ENCODE results near the gene SMIM38.

The SMIM38 gene

GRCh38 chr11:69189059-69189458 lies 33.3 kb downstream of the SMIM38 start:
- no peak for DNase-seq

- no peak for DNase-seq
Observed at GRCh38 chr11:69190796-69191536, 35.2 kb downstream of the SMIM38 start.

- no peak for DNase-seq
Observed at GRCh38 chr11:69192301-69192721, 36.6 kb downstream of the SMIM38 start.

GRCh38 chr11:69193151-69193550 lies 37.4 kb downstream of the SMIM38 start:
- no peak for DNase-seq

DNA sequence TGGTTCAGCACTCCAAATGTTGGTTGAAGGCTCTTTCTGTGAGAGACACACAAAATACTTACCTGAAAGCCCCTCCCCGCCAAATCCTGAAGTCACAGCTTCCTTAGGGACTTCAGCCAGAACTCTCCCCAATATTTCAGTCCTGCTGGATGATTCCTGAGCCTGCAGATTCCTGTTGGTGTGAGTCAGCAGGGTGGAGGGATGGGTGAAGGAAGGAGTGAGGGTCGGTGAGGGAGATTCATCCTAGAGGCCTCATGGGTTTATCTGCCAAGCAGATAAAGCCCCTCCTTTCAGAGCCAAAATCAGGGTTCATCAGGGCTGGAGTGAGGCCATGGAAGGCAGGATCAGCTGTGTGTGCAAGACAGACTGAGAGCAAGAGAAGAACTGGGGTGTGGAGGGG lies 37.9 kb downstream of the SMIM38 start:
- DNase-seq, result no peak

DNA sequence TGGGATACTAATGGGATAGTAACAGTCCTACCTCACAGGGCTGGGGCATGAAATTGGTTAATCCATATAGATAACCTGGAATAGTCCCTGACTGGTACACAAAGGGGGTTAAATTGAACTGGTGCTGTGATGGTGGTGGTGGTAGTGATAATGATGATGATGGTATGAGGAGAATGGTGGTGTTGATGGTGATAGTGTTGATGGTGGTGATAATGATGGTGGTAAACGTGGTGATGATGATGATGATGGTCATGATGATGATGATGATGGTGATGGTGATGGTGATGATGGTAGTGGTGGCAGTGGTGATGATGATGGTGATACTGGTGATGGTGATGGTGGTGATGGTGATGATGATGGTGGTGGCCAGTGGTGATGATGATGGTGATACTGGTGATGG lies 38.7 kb downstream of the SMIM38 start:
- no peak for DNase-seq

DNA sequence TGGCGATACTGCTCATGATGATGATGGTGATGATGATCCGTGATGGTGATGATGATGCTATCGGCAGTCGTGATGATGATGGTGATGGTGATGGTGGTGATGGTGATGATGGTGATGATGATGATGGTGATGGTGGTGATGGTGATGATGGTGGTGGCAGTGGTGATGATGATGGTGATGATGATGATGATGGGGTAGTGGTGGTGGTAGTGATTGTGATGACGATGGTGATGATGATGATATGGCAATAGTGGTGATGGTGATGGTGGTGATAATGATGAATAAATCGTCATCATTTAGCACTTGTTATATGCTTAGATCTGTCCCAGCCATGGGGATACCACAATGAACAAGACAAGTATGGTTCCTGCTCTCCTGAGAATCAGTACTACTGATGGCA lies 39.2 kb downstream of the SMIM38 start:
- DNase-seq, result no peak

- no peak for DNase-seq
Observed at GRCh38 chr11:69195824-69196782, 40.4 kb downstream of the SMIM38 start.

DNA sequence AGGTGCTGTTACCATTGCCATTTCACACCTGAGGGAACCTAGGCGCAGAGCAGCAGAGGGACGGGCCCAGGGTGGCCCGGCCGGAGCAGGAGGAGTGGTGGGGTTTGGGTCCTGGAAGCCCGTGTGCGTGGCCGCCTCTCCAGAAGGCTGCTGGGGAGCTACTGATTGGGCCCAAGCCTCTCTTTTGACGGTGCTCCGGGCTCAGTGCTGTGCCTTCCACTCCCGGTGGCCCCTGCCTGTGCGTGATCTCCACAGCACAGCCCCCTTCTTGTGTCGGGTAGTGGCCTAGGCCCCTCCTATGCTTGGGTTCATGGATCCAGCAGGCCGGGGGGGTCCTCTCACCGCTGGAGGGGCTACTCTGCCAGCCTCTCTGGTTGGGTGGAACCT lies 41.0 kb downstream of the SMIM38 start:
- DNase-seq, result no peak

- no peak for DNase-seq
Observed at GRCh38 chr11:69198891-69199582, 43.3 kb downstream of the SMIM38 start.

DNA sequence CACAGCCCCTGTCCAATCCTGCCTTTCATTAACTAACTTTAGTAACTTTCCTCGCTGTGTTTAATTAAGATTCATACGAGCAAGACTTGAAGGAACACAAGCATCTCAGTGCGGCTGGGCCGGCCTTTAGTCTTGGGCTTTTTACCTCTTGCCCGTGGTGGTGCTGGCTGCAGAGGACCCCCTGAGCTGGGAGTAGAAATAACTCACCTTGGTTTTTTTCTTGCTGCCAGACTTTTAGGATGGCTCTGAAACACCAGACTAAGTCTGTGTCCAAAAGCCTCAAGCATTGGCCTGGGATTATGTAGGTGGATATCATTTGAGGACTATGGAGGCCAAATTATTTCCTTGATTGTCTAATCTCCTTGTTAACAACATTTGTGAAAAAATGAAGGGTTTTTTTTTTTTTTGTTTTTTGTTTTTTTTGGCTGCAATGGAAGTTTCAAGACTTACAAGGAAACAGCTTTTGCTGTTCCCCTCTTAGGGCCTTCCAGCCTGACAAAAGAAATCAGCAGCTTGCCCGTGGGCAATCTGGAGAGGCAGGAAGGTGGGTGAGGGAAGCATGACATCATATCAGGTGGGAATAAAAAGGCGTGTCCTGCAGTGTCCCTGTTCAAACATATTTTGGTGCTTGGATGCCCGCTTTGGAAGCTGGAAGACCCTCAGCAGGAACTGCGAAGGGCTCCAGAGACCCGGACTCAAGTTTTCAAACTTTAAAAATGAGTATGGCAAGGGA lies 44.0 kb downstream of the SMIM38 start:
- DNase-seq, result no peak

DNA sequence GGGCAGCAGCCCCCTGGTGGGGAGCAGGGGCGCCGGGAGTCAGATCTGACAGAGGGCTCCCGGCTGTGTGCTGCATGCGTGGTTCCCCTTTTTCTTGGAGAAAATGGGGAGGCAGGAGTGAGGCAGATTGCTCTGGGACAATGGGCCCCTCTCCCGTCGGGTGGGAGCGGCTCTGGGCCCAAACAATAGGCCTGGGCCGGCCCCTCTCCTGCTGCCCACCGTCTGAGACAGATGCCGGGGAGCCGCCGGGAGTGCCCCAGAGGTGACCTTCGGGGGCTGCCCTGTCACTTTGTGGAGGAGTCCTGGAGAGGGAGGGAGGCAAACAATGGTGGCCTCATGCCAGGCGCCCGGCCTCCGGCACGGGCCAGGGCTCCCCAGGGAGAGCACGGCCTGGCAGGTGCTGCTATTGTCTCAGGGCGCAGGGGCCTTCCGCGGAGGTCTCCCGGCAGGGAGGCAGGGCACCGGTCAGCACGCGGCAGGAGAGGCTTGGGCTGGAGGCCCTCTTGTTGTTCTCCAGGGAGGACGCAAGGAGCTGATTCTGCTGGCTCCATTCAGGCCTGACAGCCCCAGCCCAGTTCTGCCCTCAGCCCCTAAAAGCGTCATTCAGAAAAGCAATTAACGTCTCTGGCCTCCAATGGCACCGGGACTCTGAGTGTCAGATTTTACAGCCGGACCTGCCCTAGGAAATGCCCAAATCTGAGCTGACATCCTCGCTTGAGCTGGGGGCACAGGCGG lies 44.8 kb downstream of the SMIM38 start:
- DNase-seq, result no peak

DNA sequence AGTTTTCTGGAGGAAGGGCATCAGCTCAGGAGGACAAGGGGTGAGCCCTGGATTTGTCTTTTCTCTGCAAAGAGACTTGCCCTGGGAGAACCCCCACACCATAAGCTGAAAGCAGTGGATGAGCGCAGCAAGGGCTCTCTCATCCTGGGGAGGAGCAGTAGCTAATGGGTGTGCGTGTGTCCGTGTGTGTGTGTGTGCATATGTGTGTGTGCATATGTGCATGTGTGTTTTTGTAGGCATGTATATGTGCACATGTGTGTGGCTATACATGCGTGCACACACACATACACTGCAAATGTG lies 45.3 kb downstream of the SMIM38 start:
- no peak for DNase-seq

- DNase-seq, result no peak
Observed at GRCh38 chr11:69201764-69202370, 46.1 kb downstream of the SMIM38 start.

- DNase-seq, result no peak
Observed at GRCh38 chr11:69202511-69203221, 46.9 kb downstream of the SMIM38 start.

- no peak for DNase-seq
Observed at GRCh38 chr11:69203381-69203780, 47.6 kb downstream of the SMIM38 start.

DNA sequence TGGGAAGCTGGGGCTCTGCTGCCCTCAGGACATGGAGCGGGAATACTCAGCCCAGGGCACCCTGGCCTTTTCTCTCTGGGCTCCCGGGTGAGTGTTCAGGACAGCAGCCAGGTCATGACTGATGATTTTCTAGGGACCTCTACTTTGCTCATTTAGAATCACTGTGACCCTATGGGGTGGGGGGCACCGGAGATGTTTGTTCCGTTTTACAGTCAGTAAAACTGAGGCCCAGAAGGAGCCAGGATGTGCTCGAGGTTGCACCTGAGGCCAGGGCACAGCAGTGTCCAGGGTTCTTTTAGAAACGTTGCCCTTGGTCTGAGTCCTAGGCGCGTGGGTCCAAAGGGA lies 48.1 kb downstream of the SMIM38 start:
- no peak for DNase-seq

DNA sequence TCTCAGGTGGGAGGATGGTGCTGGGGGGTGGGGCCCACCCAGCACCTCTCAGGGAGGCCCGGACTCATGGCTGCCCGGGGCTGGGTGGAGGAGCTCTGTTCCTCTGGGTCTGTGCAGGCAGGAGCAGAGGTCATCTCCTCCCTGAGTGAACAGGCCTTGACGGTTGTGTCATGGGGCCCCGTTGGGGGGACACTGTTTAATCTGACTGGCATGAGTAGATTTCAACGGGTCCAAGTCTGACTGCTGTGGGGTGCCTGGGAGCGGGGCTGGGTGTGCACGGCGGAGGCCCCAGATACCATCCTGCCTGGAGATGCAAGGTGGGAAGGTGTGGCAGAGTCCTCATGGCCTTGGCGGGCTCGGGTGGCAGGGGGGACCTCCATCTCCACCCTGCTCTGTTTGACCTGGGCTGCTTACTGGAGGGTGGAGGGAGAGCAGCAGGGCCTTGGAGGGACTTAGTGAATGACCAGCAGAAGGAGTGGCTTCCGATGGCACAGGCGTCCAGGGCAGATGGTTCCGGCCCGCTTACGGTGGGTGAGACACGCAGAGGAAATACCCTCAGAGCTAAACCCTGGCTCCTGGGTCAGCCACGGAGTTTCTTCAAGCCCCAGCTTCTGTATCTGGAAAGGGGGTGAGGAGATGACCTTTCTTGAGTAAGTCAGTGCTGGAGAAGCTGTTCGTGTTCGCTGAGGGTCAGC lies 48.7 kb downstream of the SMIM38 start:
- DNase-seq, result no peak

DNA sequence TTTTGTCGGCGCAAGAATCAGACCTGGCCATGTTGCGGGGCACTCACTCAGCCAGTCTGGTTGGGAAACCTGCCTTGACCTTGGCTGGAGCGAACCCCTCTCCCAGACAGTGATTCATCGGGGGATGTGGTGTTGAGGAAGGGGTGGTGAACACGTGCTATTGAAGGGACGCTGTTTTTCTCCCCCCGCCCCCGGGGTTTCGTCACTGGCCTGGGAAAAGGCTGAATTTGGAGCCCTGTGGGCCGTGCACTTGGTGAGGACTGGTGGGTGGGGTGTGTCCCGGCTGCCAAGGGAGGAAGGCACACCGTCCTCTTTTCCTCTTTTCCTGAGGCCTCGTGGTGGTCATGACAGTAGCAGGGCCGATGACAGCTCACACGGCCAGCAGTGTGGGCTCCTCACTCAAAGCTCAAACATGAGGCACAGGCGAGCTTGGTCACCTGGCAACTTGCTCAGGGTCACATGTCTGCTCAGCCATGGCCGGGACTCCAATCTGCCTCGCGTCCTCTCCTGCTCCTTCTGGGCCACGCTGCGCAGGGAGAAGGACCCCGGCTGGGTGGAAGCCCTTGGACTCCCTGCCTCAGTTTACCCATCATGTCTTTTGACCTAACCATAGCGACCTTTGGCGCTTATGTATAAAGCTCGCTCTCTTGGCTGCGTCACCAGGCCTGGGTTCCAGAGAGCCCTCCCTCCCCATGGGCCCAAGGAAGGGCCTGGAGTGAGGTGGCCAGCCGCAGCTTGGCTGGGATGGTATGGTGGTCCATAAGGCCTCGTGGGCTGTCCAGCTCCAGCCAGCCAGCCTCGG lies 49.4 kb downstream of the SMIM38 start:
- no peak for DNase-seq
